Neutrophil (primary cell): ENCODE measurements around the gene IL4R.

ENCODE experiments used
- H3K27ac ChIP-seq: fragments of 200-600 bp; sonication (generic); 2 replicates; pipeline ENCODE4 v1.5.1; 2016; ENCODE audit warnings: mild to moderate bottlenecking, moderate library complexity
- H3K27me3 ChIP-seq: fragments of 200-600 bp; sonication (generic); 2 replicates; pipeline ENCODE4 v1.6.0; 2016; ENCODE audit warnings: mild to moderate bottlenecking
- H3K36me3 ChIP-seq: fragments of 200-600 bp; sonication (generic); 2 replicates; pipeline ENCODE4 v1.5.1; 2017
- H3K4me1 ChIP-seq, 2 experiments: fragments of 200-600 bp in 1 of 2; sonication (generic) in 1 of 2; 1 replicate in 1 of 2; 2 replicates in 1 of 2; pipeline versions ENCODE4 v1.5.1 to v1.6.1; 2013 to 2016; ENCODE audit warnings: low read depth in 1 of 2, low read length in 1 of 2, mild to moderate bottlenecking in 1 of 2, moderate library complexity in 1 of 2; ENCODE audit not compliant: control insufficient read depth in 1 of 2, insufficient read depth in 1 of 2
- H3K4me3 ChIP-seq, 2 experiments: fragments of 200-600 bp in 1 of 2; sonication (generic) in 1 of 2; 1 replicate in 1 of 2; 2 replicates in 1 of 2; pipeline ENCODE4 v1.5.1; 2013 to 2016; ENCODE audit warnings: low read depth in 1 of 2, low read length in 1 of 2, mild to moderate bottlenecking in 1 of 2, moderate library complexity in 1 of 2
- H3K9me3 ChIP-seq: fragments of 200-600 bp; sonication (generic); 2 replicates; pipeline ENCODE4 v1.5.1; 2016
- TF ChIP-seq, protein P1 (sequence below): fragments of 200-600 bp; sonication (generic); IDR thresholded peaks from 2 replicates; pipeline ENCODE4 v1.5.1; 2016; ENCODE audit warnings: antibody characterized with exemption

IL4R gene

DNA sequence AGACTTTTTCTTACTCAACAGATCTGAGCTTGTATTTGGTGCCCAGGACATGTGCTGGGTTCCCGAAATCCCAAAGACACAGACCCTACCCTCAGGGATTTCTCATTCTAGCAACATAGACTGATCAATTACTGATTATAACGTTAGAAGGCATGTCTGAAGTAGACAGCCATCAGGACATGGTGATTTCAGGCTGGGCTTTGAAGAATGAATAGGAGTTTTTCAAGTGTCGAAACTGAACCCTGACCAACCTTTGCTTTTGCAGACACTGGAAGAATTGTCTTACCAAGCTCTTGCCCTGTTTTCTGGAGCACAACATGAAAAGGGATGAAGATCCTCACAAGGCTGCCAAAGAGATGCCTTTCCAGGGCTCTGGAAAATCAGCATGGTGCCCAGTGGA is 48.2 kb downstream of the IL4R start:
- Histone ChIP-seq H3K4me1 (peaks cover 3 to 13% of the 10 kb centered on the region in 2 experiments), H3K27me3 (no peaks in the 10 kb centered on the region), H3K36me3 (peaks cover 80% of the 10 kb centered on the region), H3K27ac (peak overlapping the region; percentile 60), H3K9me3 (no peaks in the 10 kb centered on the region), H3K4me3 (no peak overlapping the region)
- TF ChIP-seq, protein P1, sequence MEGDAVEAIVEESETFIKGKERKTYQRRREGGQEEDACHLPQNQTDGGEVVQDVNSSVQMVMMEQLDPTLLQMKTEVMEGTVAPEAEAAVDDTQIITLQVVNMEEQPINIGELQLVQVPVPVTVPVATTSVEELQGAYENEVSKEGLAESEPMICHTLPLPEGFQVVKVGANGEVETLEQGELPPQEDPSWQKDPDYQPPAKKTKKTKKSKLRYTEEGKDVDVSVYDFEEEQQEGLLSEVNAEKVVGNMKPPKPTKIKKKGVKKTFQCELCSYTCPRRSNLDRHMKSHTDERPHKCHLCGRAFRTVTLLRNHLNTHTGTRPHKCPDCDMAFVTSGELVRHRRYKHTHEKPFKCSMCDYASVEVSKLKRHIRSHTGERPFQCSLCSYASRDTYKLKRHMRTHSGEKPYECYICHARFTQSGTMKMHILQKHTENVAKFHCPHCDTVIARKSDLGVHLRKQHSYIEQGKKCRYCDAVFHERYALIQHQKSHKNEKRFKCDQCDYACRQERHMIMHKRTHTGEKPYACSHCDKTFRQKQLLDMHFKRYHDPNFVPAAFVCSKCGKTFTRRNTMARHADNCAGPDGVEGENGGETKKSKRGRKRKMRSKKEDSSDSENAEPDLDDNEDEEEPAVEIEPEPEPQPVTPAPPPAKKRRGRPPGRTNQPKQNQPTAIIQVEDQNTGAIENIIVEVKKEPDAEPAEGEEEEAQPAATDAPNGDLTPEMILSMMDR = no peak

- Histone ChIP-seq H3K27ac (peak overlapping the region; percentile 60), H3K4me1 (peaks cover 10 to 21% of the 10 kb centered on the region in 2 experiments), H3K27me3 (no peaks in the 10 kb centered on the region), H3K36me3 (peaks cover 73% of the 10 kb centered on the region), H3K9me3 (no peaks in the 10 kb centered on the region), H3K4me3 (no peak overlapping the region)
- TF ChIP-seq, protein P1 = no peak
Measured at GRCh38 chr16:27362570-27363245, 48.9 kb downstream of the IL4R start.

DNA sequence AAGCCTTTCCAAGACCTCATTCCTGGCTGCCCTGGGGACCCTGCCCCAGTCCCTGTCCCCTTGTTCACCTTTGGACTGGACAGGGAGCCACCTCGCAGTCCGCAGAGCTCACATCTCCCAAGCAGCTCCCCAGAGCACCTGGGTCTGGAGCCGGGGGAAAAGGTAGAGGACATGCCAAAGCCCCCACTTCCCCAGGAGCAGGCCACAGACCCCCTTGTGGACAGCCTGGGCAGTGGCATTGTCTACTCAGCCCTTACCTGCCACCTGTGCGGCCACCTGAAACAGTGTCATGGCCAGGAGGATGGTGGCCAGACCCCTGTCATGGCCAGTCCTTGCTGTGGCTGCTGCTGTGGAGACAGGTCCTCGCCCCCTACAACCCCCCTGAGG is 49.5 kb downstream of the IL4R start:
- H3K27me3 ChIP-seq = no peaks in the 10 kb centered on the region
- H3K4me1 ChIP-seq = peaks cover 16 to 25% of the 10 kb centered on the region in 2 experiments
- peak overlapping the region; percentile 60 for H3K27ac ChIP-seq
- no peaks in the 10 kb centered on the region for H3K9me3 ChIP-seq
- H3K36me3 ChIP-seq = peaks cover 67% of the 10 kb centered on the region
- TF ChIP-seq, protein P1 = no peak
- no peak overlapping the region for H3K4me3 ChIP-seq

GRCh38 chr16:27363797-27364196 is 50.0 kb downstream of the IL4R start:
- Histone ChIP-seq H3K36me3 (peaks cover 62% of the 10 kb centered on the region), H3K27me3 (no peaks in the 10 kb centered on the region), H3K4me3 (no peak overlapping the region), H3K4me1 (peaks cover 18 to 27% of the 10 kb centered on the region in 2 experiments), H3K27ac (peak overlapping the region; percentile 60), H3K9me3 (no peaks in the 10 kb centered on the region)
- TF ChIP-seq, protein P1 = no peak

GRCh38 chr16:27364493-27365141 is 50.8 kb downstream of the IL4R start:
- TF ChIP-seq, protein P1 = no peak
- H3K4me1 ChIP-seq = peaks cover 18 to 27% of the 10 kb centered on the region in 2 experiments
- H3K27me3 ChIP-seq = no peaks in the 10 kb centered on the region
- H3K36me3 ChIP-seq = peaks cover 54% of the 10 kb centered on the region
- peak overlapping the region; percentile 60 for H3K27ac ChIP-seq
- no peak overlapping the region for H3K4me3 ChIP-seq
- no peaks in the 10 kb centered on the region for H3K9me3 ChIP-seq
